GM18498 (cell line): ENCODE data around the gene BBLN.
"Not testable (repeated sequence)": the region's sequence is repeated elsewhere in the genome, so short reads cannot be mapped to it uniquely, and the experiment has no call there.

Experiments
- ATAC-seq: cut with Tn5 transposase; IDR thresholded peaks from one replicate; pipeline ENCODE4 v1.9.1; 2021; ENCODE audit warnings: mild to moderate bottlenecking, moderate library complexity; ENCODE audit not compliant: unreplicated experiment

The BBLN gene, protein sequence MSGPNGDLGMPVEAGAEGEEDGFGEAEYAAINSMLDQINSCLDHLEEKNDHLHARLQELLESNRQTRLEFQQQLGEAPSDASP

GRCh38 chr9:128159784-128160602 lies at the start of gene BBLN:
Gene BBLN, plus strand, starts transcription at chr9:128160265. Its CDS starts 143 bp downstream, at chr9:128160408.
- ATAC-seq = peak; percentile 73

DNA sequence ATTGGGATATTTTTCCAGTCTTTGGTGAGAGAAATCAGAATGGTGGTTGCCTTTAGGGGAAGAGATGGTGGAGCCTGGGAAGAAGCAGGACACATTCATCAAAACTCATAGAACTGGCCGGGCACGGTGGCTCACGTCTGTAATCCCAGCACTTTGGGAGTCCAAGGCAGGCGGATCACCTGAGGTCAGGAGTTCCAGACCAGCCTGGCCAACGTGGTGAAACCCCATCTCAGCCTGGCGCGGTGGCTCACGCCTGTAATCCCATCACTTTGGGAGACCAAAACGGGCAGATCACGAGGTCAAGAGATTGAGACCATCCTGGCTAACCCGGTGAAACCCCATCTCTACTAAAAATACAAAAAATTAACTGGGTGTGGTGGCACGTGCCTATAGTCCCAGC lies 48.3 kb upstream of the BBLN start:
- not testable (repeated sequence) for ATAC-seq

- no peak for ATAC-seq
Observed at GRCh38 chr9:128113526-128114325, 46.3 kb upstream of the BBLN start.

DNA sequence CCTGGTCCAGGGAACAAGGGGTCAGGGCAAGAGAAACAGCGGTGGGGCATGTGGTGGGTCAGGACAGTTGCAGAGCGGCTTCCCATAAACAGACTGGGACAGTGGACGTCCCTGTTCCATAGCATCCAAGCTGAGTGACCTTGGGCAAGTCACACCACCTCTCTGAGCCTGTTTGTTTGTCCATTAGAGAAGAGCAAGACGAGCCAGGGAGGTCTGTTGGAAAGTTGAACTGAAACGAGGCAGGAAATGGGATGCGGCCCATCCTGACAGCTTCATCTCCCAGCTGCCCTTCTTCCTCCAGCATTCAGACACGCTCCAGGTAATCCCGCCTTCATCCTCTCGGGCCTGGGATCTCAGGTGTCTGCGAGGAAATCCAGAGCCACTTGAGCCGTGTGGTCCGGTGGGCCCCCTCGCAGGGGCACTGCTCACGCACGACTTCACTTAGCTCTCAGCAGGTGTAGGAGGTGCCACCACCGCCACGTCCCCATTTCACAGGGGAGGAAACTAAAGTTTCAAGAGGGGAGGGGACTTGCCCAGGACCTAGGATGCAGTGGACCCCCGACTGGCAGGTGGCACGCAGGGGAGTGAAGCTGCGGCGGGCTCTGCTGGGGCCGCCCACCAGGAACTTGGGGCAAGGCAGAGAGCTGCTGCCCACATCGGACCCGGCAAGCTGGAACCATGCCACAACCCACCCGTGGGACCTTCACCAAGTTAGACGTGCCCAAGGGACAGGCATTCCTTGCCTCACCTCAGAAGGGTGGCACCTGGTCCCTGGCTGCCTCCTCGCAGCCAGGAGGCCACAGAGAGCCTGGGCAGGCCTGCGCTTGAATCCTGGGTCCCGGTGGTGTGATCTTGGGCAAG lies 45.5 kb upstream of the BBLN start:
- ATAC-seq = no peak

DNA sequence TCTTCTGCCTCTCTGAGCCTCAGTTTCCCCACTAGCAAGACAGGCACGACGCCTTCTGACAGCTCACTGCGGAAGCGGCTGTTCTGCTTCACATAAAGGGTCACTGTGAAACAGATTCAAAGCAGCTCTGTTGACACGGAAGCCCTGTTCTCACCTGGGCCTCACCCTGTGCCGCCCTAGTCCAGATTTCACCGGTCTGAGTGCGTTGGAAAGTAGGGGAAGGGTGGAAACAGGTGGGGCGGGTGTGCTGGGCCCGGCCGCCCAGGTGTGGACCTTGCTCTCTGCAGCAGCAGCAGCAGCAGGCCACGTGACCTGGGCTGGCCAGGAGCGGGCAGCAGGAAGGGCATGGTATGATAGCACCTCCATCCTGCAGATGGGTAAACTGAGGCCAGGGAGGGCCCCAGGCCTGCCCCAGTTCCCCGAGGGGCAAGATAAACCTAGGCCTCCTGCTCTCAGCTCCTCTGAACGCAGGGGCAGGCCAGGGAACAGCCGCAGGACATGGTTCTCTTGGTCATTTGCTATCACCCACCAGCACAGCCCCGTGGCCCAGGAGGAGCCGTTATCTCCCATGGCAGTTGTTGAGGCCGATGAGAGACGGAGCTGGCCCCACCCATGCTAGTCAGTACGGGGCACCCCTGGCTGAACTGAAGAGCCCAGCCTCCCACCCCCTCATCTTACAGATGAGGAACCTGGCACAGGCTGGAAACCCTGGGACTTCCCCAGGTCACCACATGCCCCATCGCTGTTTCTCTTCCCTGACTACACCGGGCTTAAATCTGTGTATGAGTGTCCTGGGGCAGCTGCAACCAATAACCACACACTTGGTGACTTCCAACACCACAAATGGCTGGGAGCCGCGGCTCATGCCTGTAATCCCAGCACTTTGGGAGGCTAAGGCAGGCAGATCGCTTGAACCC lies 44.6 kb upstream of the BBLN start:
- no peak for ATAC-seq

GRCh38 chr9:128116104-128117083 lies 43.7 kb upstream of the BBLN start:
- ATAC-seq = no peak

GRCh38 chr9:128117613-128118471 lies 42.2 kb upstream of the BBLN start:
- no peak for ATAC-seq

DNA sequence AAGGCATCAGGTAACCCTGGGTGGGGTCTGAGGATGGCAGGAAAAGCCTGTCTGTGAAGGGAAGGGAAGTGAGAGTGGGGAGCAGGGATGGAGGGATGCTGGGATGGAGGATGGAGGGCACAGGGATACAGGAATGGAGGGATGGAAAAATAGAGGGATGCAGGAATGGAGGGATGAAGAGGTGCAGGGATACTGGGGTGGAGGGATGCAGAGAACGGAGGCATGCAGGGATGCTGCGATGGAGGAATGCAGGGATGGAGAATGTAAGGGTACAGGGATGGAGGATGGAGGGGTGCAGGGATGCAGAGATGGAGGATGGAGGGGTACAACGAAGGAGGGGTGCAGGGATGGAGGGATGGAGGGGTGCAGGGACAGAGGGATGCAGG lies 41.6 kb upstream of the BBLN start:
- ATAC-seq = no peak

DNA sequence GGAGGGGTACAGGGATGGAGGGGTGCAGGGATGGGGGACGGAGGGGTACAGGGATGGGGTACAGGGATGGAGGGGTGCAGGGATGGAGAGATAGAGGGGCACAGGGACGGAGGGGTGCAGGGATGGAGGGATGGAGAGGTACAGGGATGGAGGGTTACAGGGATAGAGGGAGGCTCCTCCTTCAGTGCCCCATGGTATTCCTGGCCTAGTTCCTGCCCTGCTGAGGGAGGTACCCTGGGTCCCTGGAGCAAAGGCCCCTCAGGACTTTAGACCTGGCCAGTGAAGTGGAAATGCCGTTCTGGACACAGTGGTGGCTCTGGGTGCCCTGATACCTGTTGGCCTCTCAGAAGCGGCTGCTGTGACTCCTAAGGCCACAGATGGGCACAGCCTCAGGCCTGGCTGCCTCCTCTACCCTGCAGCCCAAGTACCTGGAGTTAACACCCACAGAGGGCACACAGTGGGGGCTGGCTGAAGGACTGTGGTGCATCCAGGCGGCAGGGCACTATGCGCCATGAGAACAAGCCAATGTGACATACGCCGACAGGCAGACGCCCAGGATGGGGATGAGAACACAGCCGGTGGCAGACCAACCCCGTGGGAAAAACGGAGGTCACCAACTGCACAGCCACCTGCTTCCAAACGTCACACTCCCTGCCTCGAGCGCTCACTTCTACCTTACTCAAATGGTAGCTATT lies 40.9 kb upstream of the BBLN start:
- no peak for ATAC-seq

DNA sequence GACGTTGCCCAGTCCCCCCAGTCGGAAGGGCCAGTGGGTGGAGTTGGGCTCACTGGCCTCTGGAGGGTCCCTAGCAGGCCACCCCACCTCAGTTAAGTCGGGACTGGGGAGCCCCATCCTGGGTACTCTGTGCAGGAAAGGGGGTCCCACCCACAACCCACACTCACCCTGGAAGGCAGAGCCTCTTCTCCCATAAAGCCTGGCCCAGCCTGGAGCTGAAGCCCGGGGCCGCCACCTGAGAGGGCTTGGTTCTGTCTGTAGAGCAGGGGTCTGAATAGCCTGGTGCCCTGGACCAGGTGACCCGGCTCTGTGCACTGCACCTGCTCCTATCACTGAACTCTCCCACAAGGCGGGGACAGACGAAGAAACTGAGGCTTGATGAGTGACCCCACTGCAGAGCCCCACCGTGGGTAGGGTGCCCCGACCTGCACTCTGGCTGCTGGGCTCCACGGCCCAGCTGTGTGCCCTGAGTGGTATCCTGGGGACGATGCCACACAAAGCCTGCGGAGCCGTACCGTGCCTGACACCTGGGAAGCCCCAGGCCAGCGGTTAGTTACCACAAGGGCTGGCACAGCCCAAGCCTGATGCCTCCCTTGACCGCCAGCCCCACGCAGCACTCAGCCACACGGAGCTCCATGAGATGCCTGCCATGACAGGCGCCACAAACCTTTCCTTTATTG lies 39.9 kb upstream of the BBLN start:
- no peak for ATAC-seq

GRCh38 chr9:128120741-128121465 lies 39.2 kb upstream of the BBLN start:
- ATAC-seq = no peak

DNA sequence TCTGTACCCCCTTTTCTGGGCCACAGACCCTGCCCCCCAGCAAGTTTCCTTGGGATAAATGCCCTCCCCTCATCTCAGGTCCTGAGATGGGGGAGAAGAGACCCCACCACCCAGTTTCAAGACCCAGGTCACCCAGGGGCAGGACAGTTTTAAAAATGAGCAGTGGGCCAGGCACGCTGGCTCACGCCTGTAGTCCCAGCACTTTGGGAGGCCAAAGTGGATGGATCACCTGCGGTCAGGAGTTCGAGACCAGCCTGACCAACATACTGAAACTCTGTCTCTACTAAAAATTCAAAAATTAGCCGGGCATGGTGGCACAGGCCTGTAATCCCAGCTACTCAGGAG lies 38.6 kb upstream of the BBLN start:
- no peak for ATAC-seq

- no peak for ATAC-seq
Observed at GRCh38 chr9:128121924-128122808, 37.9 kb upstream of the BBLN start.

GRCh38 chr9:128122809-128123175 lies 37.3 kb upstream of the BBLN start:
- ATAC-seq = no peak

DNA sequence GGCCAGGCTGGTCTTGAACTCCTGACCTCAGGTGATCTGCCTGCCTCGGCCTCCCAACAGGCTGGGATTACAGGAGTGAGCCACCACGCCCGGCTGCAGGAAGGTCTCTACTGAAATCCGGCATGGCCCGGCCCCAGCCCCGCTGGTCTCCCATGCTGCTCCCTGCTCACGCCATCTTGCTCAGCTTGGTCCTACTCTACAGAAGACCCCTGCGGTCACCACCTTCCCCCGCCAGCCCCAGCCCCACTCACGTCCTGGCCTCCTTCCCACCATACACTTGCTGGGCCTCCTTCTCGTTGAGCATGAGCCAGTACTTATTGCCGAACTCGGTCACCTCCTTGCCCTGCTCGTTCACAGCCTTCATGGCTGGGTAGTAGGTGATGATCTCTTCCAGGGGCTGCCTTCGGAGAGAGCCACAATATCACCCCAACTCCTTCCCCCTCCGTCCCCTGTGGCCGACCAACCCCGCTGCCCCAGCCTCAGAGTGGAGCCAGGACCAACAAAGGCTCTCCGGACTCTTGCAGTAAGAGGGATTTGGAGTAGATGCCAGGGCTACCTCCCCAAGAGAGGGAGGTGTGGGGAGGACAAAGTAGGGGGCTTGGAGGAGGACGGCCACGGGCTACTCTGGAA lies 36.5 kb upstream of the BBLN start:
- ATAC-seq = no peak
